SHP77 treated with DMSO at 0.1 percent for 48 hours (cell line): ENCODE data around the gene AZU1.

Experiments used
- DNase-seq: peaks from one replicate; lab custom pipeline; 2025; lab: John Stamatoyannopoulos, UW

AZU1 gene

GRCh38 chr19:827710-828321 lies at the start of gene AZU1:
AZU1 (plus strand) TSS chr19:827837; CDS start chr19:827847, 10 bp downstream.
- DNase-seq: no peak

GRCh38 chr19:778910-779653 lies 48.6 kb upstream of the AZU1 start:
- DNase-seq: no peak

GRCh38 chr19:780935-781334 lies 46.7 kb upstream of the AZU1 start:
- DNase-seq: no peak

- DNase-seq: no peak
Observed at GRCh38 chr19:781800-782184, 45.8 kb upstream of the AZU1 start.

- no peak for DNase-seq
Observed at GRCh38 chr19:782185-782877, 45.3 kb upstream of the AZU1 start.

GRCh38 chr19:782878-783668 lies 44.6 kb upstream of the AZU1 start:
- no peak for DNase-seq

GRCh38 chr19:784541-784940 lies 43.1 kb upstream of the AZU1 start:
- DNase-seq: no peak

- DNase-seq: no peak
Observed at GRCh38 chr19:787536-787935, 40.1 kb upstream of the AZU1 start.

- no peak for DNase-seq
Observed at GRCh38 chr19:788686-788982, 39.0 kb upstream of the AZU1 start.

- no peak for DNase-seq
Observed at GRCh38 chr19:788983-789700, 38.5 kb upstream of the AZU1 start.

GRCh38 chr19:789701-790060 lies 38.0 kb upstream of the AZU1 start:
- no peak for DNase-seq

GRCh38 chr19:791007-791566 lies 36.5 kb upstream of the AZU1 start:
- DNase-seq: no peak

- DNase-seq: no peak
Observed at GRCh38 chr19:791567-792305, 35.9 kb upstream of the AZU1 start.

- DNase-seq: no peak
Observed at GRCh38 chr19:792306-792885, 35.2 kb upstream of the AZU1 start.

GRCh38 chr19:793806-794205 lies 33.8 kb upstream of the AZU1 start:
- no peak for DNase-seq

GRCh38 chr19:795073-795611 lies 32.5 kb upstream of the AZU1 start:
- DNase-seq: no peak

GRCh38 chr19:795691-796581 lies 31.7 kb upstream of the AZU1 start:
- DNase-seq: no peak

- DNase-seq: peak; percentile 98
Observed at GRCh38 chr19:796692-797527, 30.7 kb upstream of the AZU1 start, which contains the start of gene PTBP1. PTBP1 (plus strand) TSS chr19:797452; CDS start chr19:797498, 46 bp downstream.
